ENCODE data around the gene CCDC93.

- TF ChIP-seq, protein P1, sequence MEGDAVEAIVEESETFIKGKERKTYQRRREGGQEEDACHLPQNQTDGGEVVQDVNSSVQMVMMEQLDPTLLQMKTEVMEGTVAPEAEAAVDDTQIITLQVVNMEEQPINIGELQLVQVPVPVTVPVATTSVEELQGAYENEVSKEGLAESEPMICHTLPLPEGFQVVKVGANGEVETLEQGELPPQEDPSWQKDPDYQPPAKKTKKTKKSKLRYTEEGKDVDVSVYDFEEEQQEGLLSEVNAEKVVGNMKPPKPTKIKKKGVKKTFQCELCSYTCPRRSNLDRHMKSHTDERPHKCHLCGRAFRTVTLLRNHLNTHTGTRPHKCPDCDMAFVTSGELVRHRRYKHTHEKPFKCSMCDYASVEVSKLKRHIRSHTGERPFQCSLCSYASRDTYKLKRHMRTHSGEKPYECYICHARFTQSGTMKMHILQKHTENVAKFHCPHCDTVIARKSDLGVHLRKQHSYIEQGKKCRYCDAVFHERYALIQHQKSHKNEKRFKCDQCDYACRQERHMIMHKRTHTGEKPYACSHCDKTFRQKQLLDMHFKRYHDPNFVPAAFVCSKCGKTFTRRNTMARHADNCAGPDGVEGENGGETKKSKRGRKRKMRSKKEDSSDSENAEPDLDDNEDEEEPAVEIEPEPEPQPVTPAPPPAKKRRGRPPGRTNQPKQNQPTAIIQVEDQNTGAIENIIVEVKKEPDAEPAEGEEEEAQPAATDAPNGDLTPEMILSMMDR (IDR thresholded peaks at IDR 0.05) = no peak
- no peak for TF ChIP-seq POLR2A (IDR thresholded peaks at IDR 0.05)
Observed at GRCh38 chr2:117931978-117932377, 81.9 kb downstream of the CCDC93 start.
